Right lobe of liver (tissue), 4 donors: ENCODE measurements around the gene DCAF8L2.

Experiments
- POLR2A ChIP-seq: fragments of 450-650 bp; IDR thresholded peaks from one replicate; pipeline ENCODE4 v1.6.1; 2017; ENCODE audit warnings: antibody characterized with exemption, mild to moderate bottlenecking
- TF ChIP-seq, protein P1 (sequence below), 4 donors: fragments of 200-600 bp in 3 of 4; fragments of 450-650 bp in 1 of 4; IDR thresholded peaks; one replicate each; pipeline versions ENCODE4 v1.5.1 to v1.8.0; 2016 to 2022; ENCODE audit warnings: antibody characterized with exemption in 4 of 4, mild to moderate bottlenecking in 2 of 4
- donor health status: DM: no; HTN: no; CAD: no.
- donor health status: DM: no; HTN: no; CAD: no.
- donor health status: DM: no; HTN: yes; CAD: no.

DNA sequence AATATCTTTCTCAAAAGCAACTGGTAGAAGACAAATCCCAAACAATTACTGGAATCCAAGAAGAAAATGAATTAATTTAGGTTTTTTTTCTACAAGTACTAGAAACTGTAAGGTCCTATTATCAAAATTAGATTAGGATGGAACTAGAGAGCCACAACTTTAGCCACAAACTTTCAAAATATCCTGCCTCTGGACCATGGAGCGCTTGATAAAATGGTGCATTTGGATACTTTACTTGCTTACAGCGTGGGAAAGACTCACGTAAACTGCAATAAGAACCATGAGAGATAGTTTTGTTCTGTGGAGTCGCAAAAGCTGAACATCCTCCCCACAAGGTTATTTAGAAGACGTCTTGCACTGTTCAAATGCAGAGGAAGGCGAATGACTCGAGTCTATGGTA, at the start of gene DCAF8L2:
- TF ChIP-seq, protein P1, sequence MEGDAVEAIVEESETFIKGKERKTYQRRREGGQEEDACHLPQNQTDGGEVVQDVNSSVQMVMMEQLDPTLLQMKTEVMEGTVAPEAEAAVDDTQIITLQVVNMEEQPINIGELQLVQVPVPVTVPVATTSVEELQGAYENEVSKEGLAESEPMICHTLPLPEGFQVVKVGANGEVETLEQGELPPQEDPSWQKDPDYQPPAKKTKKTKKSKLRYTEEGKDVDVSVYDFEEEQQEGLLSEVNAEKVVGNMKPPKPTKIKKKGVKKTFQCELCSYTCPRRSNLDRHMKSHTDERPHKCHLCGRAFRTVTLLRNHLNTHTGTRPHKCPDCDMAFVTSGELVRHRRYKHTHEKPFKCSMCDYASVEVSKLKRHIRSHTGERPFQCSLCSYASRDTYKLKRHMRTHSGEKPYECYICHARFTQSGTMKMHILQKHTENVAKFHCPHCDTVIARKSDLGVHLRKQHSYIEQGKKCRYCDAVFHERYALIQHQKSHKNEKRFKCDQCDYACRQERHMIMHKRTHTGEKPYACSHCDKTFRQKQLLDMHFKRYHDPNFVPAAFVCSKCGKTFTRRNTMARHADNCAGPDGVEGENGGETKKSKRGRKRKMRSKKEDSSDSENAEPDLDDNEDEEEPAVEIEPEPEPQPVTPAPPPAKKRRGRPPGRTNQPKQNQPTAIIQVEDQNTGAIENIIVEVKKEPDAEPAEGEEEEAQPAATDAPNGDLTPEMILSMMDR (IDR thresholded peaks at IDR 0.05): no peak
- no peak for TF ChIP-seq POLR2A
